ENCODE measurements around the gene UGT2B7. TPM values are rescaled to one million over a fixed set of nuclear protein-coding genes. Genes with fewer than 3 reads are reported as not detected.
"Not testable (repeated sequence)": the region's sequence is repeated elsewhere in the genome, so short reads cannot be mapped to it uniquely, and the experiment has no call there.

UGT2B7 gene
- total and polyA plus RNA-seq, 2 of the 13 experiments (the other 11 are each of a cell fraction or from before 2014, with no cell fraction given), result 26.8 to 41.8 TPM

- TF ChIP-seq REST (IDR thresholded peaks at IDR 0.05; ENCODE audit: borderline replicate concordance in 1 of 2, low read depth in 1 of 2, low read length in 2 of 2) (peak in 1 of 2 experiments; percentile 38; a peak in 1 of 4 replicates), SP140L (CRISPR knock-in tag; IDR thresholded peaks at IDR 0.05; ENCODE audit: borderline replicate concordance) (0 out of 2 replicates have a peak, but pooled peaks have one; percentile 15), POLR2AphosphoS5 (IDR thresholded peaks at IDR 0.05; ENCODE audit: low read depth, low read length) (0 out of 2 replicates have a peak, but pooled peaks have one; percentile 30), TFDP2 (CRISPR knock-in tag; IDR thresholded peaks at IDR 0.05) (0 out of 2 replicates have a peak, but pooled peaks have one; percentile 40), CREM (IDR thresholded peaks at IDR 0.05) (peak; percentile 81), SOX13 (CRISPR knock-in tag; conservative IDR thresholded peaks at IDR 0.05 in 1 of 2, IDR thresholded peaks at IDR 0.05 in 1 of 2) (peak in 1 of 2 experiments; percentile 90; a peak in 2 of 4 replicates), RFXAP (CRISPR knock-in tag; IDR thresholded peaks at IDR 0.05; ENCODE audit: borderline replicate concordance) (0 out of 2 replicates have a peak, but pooled peaks have one; percentile 48), HOXA5 (CRISPR knock-in tag; IDR thresholded peaks at IDR 0.05) (peak; percentile 51), MED13 (CRISPR knock-in tag; IDR thresholded peaks at IDR 0.05) (peak; percentile 96), HNF4A (CRISPR knock-in tag; IDR thresholded peaks at IDR 0.05) (peak; percentile 89), ELF3 (CRISPR knock-in tag; IDR thresholded peaks at IDR 0.05) (peak; percentile 78), KDM4B (CRISPR knock-in tag; IDR thresholded peaks at IDR 0.05) (0 out of 2 replicates have a peak, but pooled peaks have one; percentile 54), BRD4 (CRISPR knock-in tag; IDR thresholded peaks at IDR 0.05) (peak; percentile 63; the same call in 1 of the 2 replicates), FOXA3 (CRISPR knock-in tag; IDR thresholded peaks at IDR 0.05) (peak; percentile 88), ARID5B (CRISPR knock-in tag; IDR thresholded peaks at IDR 0.05) (peak; percentile 93), YEATS4 (CRISPR knock-in tag; IDR thresholded peaks at IDR 0.05; ENCODE audit: borderline replicate concordance) (peak; percentile 41; the same call in 1 of the 2 replicates), NFKBIZ (CRISPR knock-in tag; IDR thresholded peaks at IDR 0.05) (peak; percentile 73; the same call in 1 of the 2 replicates), NR2F2 (IDR thresholded peaks at IDR 0.05; ENCODE audit: borderline replicate concordance, low read depth) (peak; percentile 77), KDM3A (CRISPR knock-in tag; IDR thresholded peaks at IDR 0.05; ENCODE audit: low read depth) (0 out of 2 replicates have a peak, but pooled peaks have one; percentile 20)
- TF ChIP-seq CREM (CRISPR knock-in tag; IDR thresholded peaks at IDR 0.05); SOX13 (IDR thresholded peaks at IDR 0.05): not testable (repeated sequence)
- TF ChIP-seq, protein P1, sequence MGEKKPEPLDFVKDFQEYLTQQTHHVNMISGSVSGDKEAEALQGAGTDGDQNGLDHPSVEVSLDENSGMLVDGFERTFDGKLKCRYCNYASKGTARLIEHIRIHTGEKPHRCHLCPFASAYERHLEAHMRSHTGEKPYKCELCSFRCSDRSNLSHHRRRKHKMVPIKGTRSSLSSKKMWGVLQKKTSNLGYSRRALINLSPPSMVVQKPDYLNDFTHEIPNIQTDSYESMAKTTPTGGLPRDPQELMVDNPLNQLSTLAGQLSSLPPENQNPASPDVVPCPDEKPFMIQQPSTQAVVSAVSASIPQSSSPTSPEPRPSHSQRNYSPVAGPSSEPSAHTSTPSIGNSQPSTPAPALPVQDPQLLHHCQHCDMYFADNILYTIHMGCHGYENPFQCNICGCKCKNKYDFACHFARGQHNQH (CRISPR knock-in tag; IDR thresholded peaks at IDR 0.05), result peak; percentile 70; the same call in 1 of the 2 replicates
Measured at GRCh38 chr4:69102668-69103067, 6.4 kb downstream of the UGT2B7 start (continued).
